Measurements from ENCODE around the gene SMYD3. TPM values are rescaled to one million over a fixed set of nuclear protein-coding genes. Genes with fewer than 3 reads are reported as not detected.

SMYD3 gene
- total RNA-seq, 1 donor from 2014 or later: 23.8 TPM

GRCh38 chr1:246492611-246493245 is 14.4 kb downstream of the SMYD3 start:
- no peak overlapping the region for H3K4me3 ChIP-seq (ENCODE audit: low read depth, low read length)
- TF ChIP-seq CTCF (conservative IDR thresholded peaks at IDR 0.05; ENCODE audit: low read depth, low read length): peak; percentile 94
- no peak for DNase-seq (ENCODE audit: low read depth)

- TF ChIP-seq CTCF (conservative IDR thresholded peaks at IDR 0.05; ENCODE audit: low read depth, low read length): no peak
- DNase-seq (ENCODE audit: low read depth): no peak
- no peak overlapping the region for H3K4me3 ChIP-seq (ENCODE audit: low read depth, low read length)
Observed at GRCh38 chr1:246491551-246492053, 15.5 kb downstream of the SMYD3 start.

DNA sequence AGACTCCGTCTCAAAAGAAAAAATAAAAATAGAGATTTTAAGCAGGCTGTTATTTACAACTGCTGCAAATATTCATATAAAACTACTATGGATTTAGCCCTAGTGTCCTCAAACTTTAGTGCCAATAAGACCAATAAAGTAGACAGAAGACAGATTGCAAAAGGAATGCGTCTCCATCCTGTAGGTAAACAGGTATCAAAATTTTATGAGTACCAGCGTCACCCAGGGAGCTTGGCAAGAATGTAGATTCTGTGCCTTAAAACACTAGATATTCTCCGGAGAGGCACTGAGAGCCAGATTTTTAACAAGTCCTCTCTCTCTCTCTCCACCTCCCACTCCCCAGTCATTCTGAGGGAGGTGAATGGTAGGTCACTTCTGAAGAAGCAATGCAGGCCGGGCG is 18.4 kb downstream of the SMYD3 start:
- no peak for TF ChIP-seq CTCF (conservative IDR thresholded peaks at IDR 0.05; ENCODE audit: low read depth, low read length)
- H3K4me3 ChIP-seq (ENCODE audit: low read depth, low read length): no peak overlapping the region
- no peak for DNase-seq (ENCODE audit: low read depth)

GRCh38 chr1:246483569-246483933 is 23.5 kb downstream of the SMYD3 start:
- TF ChIP-seq CTCF (conservative IDR thresholded peaks at IDR 0.05; ENCODE audit: low read depth, low read length): no peak
- H3K4me3 ChIP-seq (ENCODE audit: low read depth, low read length): no peak overlapping the region
- no peak for DNase-seq (ENCODE audit: low read depth)

DNA sequence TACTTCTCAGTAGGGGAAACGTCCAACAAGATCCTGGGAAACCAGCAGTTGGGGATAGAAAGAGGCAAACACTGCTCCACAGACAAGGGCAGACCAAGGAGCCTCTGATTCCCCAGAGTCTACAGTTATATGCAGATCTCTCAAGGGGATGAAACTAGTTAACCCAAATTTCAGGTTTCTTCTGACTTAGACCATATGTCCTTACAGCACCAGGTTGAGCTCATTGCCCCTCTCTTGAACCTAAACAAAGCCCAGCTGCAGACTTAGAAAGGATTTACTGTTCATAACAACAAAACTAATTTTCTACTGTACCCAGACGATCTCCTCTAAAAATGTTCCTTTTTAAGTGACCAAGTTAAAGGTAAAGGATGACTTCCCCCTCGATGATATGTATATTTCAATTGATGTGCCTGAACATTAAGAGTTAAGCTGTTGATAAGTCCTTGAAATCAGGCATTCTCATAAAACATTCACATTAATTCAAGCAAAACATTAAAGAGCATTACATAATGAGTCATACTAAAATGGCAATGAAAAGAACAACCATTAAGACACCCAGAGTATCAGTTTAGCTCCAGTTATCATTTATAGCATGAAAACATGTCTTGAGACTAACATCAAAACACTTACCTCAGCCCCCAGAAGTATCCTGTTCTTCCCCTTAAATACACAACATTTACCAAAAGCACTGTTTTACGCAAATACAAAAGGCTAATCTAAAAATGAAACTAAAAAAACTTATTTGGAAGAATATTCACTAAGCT is 24.1 kb downstream of the SMYD3 start:
- DNase-seq (ENCODE audit: low read depth): no peak
- H3K4me3 ChIP-seq (ENCODE audit: low read depth, low read length): no peak overlapping the region
- no peak for TF ChIP-seq CTCF (conservative IDR thresholded peaks at IDR 0.05; ENCODE audit: low read depth, low read length)

GRCh38 chr1:246479061-246479460 is 28.0 kb downstream of the SMYD3 start:
- DNase-seq (ENCODE audit: low read depth): no peak
- no peak overlapping the region for H3K4me3 ChIP-seq (ENCODE audit: low read depth, low read length)
- TF ChIP-seq CTCF (conservative IDR thresholded peaks at IDR 0.05; ENCODE audit: low read depth, low read length): no peak
